Suprapubic skin (tissue), 4 donors: ENCODE measurements around the gene NONO.

ENCODE experiments used
- EP300 ChIP-seq: sonication (generic); formaldehyde crosslinking; IDR thresholded peaks from one replicate; pipeline ENCODE4 v1.6.1; 2017; ENCODE audit warnings: antibody characterized with exemption
- POLR2A ChIP-seq, 2 donors: fragments of 450-650 bp; IDR thresholded peaks; one replicate each; pipeline ENCODE4 v1.6.1; 2017; ENCODE audit warnings: antibody characterized with exemption in 2 of 2, mild to moderate bottlenecking in 2 of 2, moderate library complexity in 2 of 2
- POLR2AphosphoS5 ChIP-seq, 3 donors: sonication (generic); formaldehyde crosslinking; IDR thresholded peaks; one replicate each; pipeline ENCODE4 v1.6.1; 2017; ENCODE audit warnings: antibody characterized with exemption in 3 of 3

- TF ChIP-seq POLR2A (IDR thresholded peaks at IDR 0.05): no peak
- no peak for TF ChIP-seq EP300
- TF ChIP-seq POLR2AphosphoS5 (IDR thresholded peaks at IDR 0.05): no peak
These were observed 38.3 kb downstream of the NONO start for GRCh38 chrX:71321731-71322130.
